ENCODE results near the gene KLHL22. TPM values are rescaled to one million over a fixed set of nuclear protein-coding genes. Genes with fewer than 3 reads are reported as not detected.

KLHL22 gene
- total and polyA plus RNA-seq, 2 donors (not counting 1 experiment from before 2014, with no cell fraction given), result 17.4 to 35.3 TPM

- H3K36me3 ChIP-seq (ENCODE audit: control insufficient read depth, insufficient read depth, low read length), result no peaks in the 10 kb centered on the region
- no peak overlapping the region for H2AFZ ChIP-seq (ENCODE audit: low read length)
- no peaks in the 10 kb centered on the region for H3K9me3 ChIP-seq (ENCODE audit: control insufficient read depth, insufficient read depth, low read depth, low read length)
- peak overlapping the region; percentile 97 for H3K4me2 ChIP-seq (ENCODE audit: extremely low read depth, insufficient read depth, low read length)
- H4K20me1 ChIP-seq (ENCODE audit: control insufficient read depth, extremely low read depth, insufficient read depth, low read length), result no peaks in the 10 kb centered on the region
- peaks cover 41% of the 10 kb centered on the region for H3K79me2 ChIP-seq (ENCODE audit: control insufficient read depth, insufficient read depth, low read length)
- H3K27ac ChIP-seq (ENCODE audit: insufficient read depth, low read length), result peak overlapping the region; percentile 83
- peak overlapping the region; percentile 82 for H3K9ac ChIP-seq (ENCODE audit: insufficient read depth, low read length)
- peak overlapping the region; percentile 86 to 91 (median 88) for H3K4me3 ChIP-seq (replicated peaks in 1 of 4; ENCODE audit: control extremely low read depth in 1 of 4, insufficient read depth in 1 of 4, low read depth in 3 of 4, low read length in 4 of 4)
- TF ChIP-seq EZH2 (IDR thresholded peaks at IDR 0.05; ENCODE audit: low read length, missing control alignments) (no peak), CTCF (conservative IDR thresholded peaks at IDR 0.05 in 1 of 2, IDR thresholded peaks at IDR 0.05 in 1 of 2; ENCODE audit: low read depth in 1 of 2, low read length in 2 of 2) (no peak)
- DNase-seq (ENCODE audit: low read depth in 2 of 2), result peak; percentile 29 to 56
- no peaks in the 10 kb centered on the region for H3K27me3 ChIP-seq (ENCODE audit: control insufficient read depth, insufficient read depth, low read length)
- H3K4me1 ChIP-seq (ENCODE audit: control insufficient read depth, extremely low read depth, insufficient read depth, low read length), result peaks cover 16% of the 10 kb centered on the region
Observed at GRCh38 chr22:20436307-20436767, 59.3 kb downstream of the KLHL22 start.

DNA sequence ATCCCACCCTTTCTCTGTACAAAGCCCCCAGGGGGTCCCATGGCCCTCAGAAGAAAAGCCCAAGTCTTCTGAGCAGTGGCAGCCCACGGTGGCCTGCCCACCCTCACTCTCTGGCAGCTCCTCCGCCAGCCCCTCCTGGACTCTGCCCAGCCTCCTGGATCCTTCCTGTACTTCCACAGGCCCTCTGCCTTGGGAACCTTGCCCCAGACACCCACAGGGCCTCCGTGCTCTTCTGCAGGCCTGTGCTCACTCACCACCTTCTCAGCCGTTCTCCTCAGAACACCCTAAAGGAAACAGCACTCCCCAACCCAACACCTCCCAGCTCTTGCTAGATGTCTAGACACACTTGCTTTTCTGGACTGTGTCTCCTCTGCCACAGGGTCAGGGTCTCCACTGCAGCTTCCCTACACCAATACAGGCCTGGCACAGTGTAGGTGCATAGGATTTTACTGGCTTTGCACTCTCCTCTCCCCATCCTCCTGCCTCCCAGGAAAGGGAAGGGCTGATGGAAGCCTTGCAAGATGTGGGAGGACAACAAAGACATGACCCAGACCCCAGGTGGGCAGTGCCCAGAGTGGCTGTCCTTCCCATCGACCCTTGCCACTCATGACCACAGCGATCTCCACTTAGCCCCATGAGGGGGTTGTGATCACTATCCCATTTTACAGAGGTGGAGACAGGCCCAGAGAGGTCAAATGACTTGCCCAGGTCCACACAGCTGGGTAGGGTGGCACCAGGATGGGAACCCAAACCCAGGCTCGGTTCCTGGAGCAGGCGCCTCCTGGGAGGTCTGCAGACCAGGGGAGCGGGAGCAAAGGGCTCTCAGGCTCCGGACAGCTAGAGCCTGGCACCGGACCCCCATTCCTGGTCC, 59.9 kb downstream of the KLHL22 start:
- H3K4me3 ChIP-seq (replicated peaks in 1 of 4; ENCODE audit: control extremely low read depth in 1 of 4, insufficient read depth in 1 of 4, low read depth in 3 of 4, low read length in 4 of 4), result peak overlapping the region; percentile 59 to 88 (median 86)
- H3K4me2 ChIP-seq (ENCODE audit: extremely low read depth, insufficient read depth, low read length), result peak overlapping the region; percentile 97
- H4K20me1 ChIP-seq (ENCODE audit: control insufficient read depth, extremely low read depth, insufficient read depth, low read length), result no peaks in the 10 kb centered on the region
- peak overlapping the region; percentile 82 for H3K9ac ChIP-seq (ENCODE audit: insufficient read depth, low read length)
- H3K79me2 ChIP-seq (ENCODE audit: control insufficient read depth, insufficient read depth, low read length), result peaks cover 41% of the 10 kb centered on the region
- no peak for DNase-seq (ENCODE audit: low read depth in 2 of 2)
- TF ChIP-seq CTCF (conservative IDR thresholded peaks at IDR 0.05 in 1 of 2, IDR thresholded peaks at IDR 0.05 in 1 of 2; ENCODE audit: low read depth in 1 of 2, low read length in 2 of 2) (no peak), EZH2 (IDR thresholded peaks at IDR 0.05; ENCODE audit: low read length, missing control alignments) (no peak)
- H3K4me1 ChIP-seq (ENCODE audit: control insufficient read depth, extremely low read depth, insufficient read depth, low read length), result peaks cover 14% of the 10 kb centered on the region
- peak overlapping the region; percentile 40 for H3K27ac ChIP-seq (ENCODE audit: insufficient read depth, low read length)
- H2AFZ ChIP-seq (ENCODE audit: low read length), result no peak overlapping the region
- H3K9me3 ChIP-seq (ENCODE audit: control insufficient read depth, insufficient read depth, low read depth, low read length), result no peaks in the 10 kb centered on the region
- no peaks in the 10 kb centered on the region for H3K36me3 ChIP-seq (ENCODE audit: control insufficient read depth, insufficient read depth, low read length)
- H3K27me3 ChIP-seq (ENCODE audit: control insufficient read depth, insufficient read depth, low read length), result no peaks in the 10 kb centered on the region

GRCh38 chr22:20434773-20435172, 60.8 kb downstream of the KLHL22 start:
- Histone ChIP-seq H2AFZ (ENCODE audit: low read length) (no peak overlapping the region), H3K4me1 (ENCODE audit: control insufficient read depth, extremely low read depth, insufficient read depth, low read length) (peaks cover 14% of the 10 kb centered on the region), H3K9me3 (ENCODE audit: control insufficient read depth, insufficient read depth, low read depth, low read length) (no peaks in the 10 kb centered on the region), H3K4me2 (ENCODE audit: extremely low read depth, insufficient read depth, low read length) (no peak overlapping the region), H3K79me2 (ENCODE audit: control insufficient read depth, insufficient read depth, low read length) (peaks cover 43% of the 10 kb centered on the region), H3K36me3 (ENCODE audit: control insufficient read depth, insufficient read depth, low read length) (peaks cover 7% of the 10 kb centered on the region), H3K27ac (ENCODE audit: insufficient read depth, low read length) (no peak overlapping the region), H3K27me3 (ENCODE audit: control insufficient read depth, insufficient read depth, low read length) (no peaks in the 10 kb centered on the region), H3K4me3 (replicated peaks in 1 of 4; ENCODE audit: control extremely low read depth in 1 of 4, insufficient read depth in 1 of 4, low read depth in 3 of 4, low read length in 4 of 4) (no peak overlapping the region), H3K9ac (ENCODE audit: insufficient read depth, low read length) (no peak overlapping the region), H4K20me1 (ENCODE audit: control insufficient read depth, extremely low read depth, insufficient read depth, low read length) (no peaks in the 10 kb centered on the region)
- no peak for TF ChIP-seq EZH2 (IDR thresholded peaks at IDR 0.05; ENCODE audit: low read length, missing control alignments)
- TF ChIP-seq CTCF (conservative IDR thresholded peaks at IDR 0.05 in 1 of 2, IDR thresholded peaks at IDR 0.05 in 1 of 2; ENCODE audit: low read depth in 1 of 2, low read length in 2 of 2), result no peak
- DNase-seq (ENCODE audit: low read depth in 2 of 2), result no peak
